Activated CD4-positive, CD25-positive, alpha-beta regulatory T cell treated with anti-CD3 and anti-CD28 coated beads, Interleukin-2, amount 50 U/mL, for 24 hours (primary cell): ENCODE results near the gene ACKR2.

Experiments
- ATAC-seq, 2 donors: fragments of 150-1000 bp; cut with Tn5 transposase; one replicate each; pipeline ENCODE4 v1.10.0; 2021; ENCODE audit warnings: mild to moderate bottlenecking in 1 of 2, moderate library complexity in 1 of 2

Gene ACKR2

GRCh38 chr3:42830437-42831320 lies 21.4 kb downstream of the ACKR2 start:
- ATAC-seq: no peak

- ATAC-seq: peak in 1 of 2 donors; percentile 48
These were observed 22.1 kb downstream of the ACKR2 start for GRCh38 chr3:42831321-42831713.

DNA sequence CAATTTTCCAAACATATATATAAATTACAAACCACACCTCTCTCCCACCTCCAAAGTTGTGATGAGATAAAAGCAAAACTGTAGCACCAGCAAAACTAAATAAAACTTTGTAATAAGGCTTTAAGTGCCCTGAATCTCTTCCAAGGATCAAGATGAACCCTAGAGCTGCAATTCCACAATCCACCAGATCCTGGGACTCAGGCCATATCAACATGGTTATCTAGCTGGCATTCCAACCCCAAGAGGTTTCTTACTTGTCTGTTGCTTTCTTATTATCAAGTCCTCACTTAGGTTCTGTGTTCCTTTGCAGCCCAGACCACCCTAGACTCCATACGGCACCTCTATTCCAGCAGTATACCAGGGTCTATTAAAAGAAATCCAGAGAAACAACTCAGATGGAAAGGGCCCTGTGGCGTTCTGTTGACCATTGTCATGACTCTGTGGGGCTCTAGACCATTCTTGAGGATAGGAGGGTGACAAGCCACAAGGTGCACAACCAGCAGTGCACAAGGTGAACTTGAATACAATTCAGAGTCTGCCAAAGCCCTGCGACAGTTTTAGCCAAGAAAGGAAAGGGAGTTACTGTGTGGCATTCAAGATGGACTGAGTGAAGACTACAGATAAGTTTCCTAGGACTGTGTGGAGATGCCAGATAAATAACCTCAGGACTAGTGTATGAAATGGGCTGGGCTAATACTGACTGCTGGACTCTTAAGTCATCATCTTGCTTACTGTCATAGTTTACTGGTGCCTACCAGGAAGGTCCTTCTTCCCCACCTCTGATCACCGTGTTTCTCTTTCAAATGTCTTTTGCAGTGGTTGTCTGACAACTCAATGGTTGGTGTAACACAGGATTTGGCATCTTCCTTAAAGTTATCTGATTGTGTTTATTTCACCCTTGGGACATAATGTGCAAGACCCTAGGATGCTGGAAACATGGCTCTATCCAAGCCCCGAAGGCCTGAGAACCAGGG lies 27.2 kb downstream of the ACKR2 start:
- no peak for ATAC-seq

DNA sequence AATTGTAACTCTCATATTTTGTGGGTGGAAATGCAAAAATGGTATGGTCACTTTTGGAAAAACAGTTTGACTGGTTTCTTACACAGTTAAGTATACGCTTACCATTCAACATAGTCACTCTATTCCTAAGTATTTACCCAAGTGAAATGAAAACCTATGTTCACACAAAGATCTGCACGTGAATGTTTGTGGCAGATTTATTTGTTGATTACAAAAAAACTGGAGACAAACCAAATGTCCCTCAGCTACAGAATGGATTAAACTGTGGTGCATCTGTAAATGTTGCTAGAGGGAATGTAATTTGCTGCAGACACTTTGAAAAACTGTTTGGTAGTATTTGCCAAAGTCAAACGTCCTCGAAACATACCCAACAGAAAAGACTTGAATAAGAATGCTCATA lies 29.3 kb downstream of the ACKR2 start:
- no peak for ATAC-seq

- peak; percentile 46 to 71 for ATAC-seq
These were observed 30.4 kb downstream of the ACKR2 start for GRCh38 chr3:42839616-42840015.

GRCh38 chr3:42841332-42841731 lies 32.1 kb downstream of the ACKR2 start:
- no peak for ATAC-seq

GRCh38 chr3:42843713-42844411 lies 34.6 kb downstream of the ACKR2 start:
- no peak for ATAC-seq

DNA sequence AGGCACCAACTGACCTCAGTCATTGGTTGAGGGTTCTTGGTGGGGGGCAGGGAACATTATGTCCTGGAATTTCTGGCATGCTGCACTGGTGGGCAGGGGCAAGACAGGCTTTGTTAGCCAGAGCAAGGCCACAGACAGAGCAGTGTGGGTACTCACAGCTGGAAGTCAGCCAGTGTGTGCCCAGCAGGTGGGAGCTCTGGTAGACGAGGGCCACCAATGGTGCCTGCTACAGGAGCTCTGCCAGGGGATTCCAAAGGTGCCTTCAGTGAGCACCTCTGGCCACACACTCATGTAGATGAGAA lies 35.1 kb downstream of the ACKR2 start:
- ATAC-seq: no peak

- no peak for ATAC-seq
These were observed 35.6 kb downstream of the ACKR2 start for GRCh38 chr3:42844815-42845214.

GRCh38 chr3:42846685-42847522 lies 37.7 kb downstream of the ACKR2 start:
- no peak for ATAC-seq

- ATAC-seq: no peak
These were observed 38.5 kb downstream of the ACKR2 start for GRCh38 chr3:42847731-42848130.

DNA sequence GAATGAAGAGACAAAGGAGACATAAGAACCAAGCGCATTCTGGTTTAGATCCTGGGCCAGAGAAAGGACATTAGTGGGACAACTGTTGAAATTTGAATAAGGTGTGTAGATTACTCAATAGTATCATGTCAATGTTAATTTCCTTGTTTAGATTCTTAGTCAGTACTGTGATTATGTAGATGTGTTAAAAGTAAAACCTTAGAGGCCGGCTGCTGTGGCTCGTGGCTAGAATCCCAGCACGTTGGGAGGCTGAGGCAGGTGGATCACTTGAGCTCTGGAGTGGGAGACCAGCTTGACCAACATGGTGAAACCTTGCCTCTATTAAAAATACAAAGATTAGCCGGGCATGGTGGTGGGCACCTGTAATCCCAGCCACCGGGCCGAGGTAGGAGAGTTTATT lies 39.8 kb downstream of the ACKR2 start:
- ATAC-seq: no peak

GRCh38 chr3:42850263-42850662 lies 41.0 kb downstream of the ACKR2 start:
- no peak for ATAC-seq

- ATAC-seq: no peak
These were observed 42.1 kb downstream of the ACKR2 start for GRCh38 chr3:42851228-42851834.

DNA sequence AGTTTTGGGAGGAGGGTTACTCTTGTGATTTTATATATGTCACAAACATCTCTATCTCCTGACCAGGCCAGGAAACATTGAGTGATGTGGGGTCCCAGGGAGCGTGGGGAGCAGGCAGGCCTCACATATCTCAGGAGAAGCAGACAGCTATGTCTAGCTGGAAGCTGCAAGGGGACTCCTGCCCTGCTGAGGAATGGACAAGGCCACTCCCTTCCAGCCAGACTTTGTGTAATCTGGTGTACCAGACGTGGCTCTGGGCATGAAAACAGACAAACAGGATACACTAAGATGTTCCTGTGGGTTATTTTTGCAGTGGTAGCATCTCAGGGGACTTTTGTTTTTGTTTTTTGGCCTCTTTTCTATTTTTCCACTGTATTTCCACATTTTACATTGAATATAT lies 43.2 kb downstream of the ACKR2 start:
- ATAC-seq: no peak

GRCh38 chr3:42853056-42853455 lies 43.8 kb downstream of the ACKR2 start:
- ATAC-seq: no peak

GRCh38 chr3:42853739-42854302 lies 44.6 kb downstream of the ACKR2 start:
- no peak for ATAC-seq

DNA sequence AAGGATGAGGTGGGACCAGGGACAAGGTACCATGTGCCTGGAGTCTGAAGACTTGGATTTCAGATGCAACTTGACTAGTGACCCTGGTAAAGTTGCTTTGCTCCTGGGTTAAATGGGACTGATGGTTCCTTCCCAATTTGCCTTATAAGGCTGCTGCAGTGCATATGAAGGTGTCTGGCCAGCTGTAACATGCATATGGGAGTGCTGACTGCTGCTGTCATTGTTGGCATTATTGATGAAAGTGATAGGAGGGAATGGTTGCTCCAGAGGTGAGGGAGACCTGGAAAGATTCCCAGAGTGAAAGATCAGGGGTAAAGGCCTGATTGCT lies 45.9 kb downstream of the ACKR2 start:
- no peak for ATAC-seq

GRCh38 chr3:42855547-42856380 lies 46.5 kb downstream of the ACKR2 start:
- no peak for ATAC-seq

DNA sequence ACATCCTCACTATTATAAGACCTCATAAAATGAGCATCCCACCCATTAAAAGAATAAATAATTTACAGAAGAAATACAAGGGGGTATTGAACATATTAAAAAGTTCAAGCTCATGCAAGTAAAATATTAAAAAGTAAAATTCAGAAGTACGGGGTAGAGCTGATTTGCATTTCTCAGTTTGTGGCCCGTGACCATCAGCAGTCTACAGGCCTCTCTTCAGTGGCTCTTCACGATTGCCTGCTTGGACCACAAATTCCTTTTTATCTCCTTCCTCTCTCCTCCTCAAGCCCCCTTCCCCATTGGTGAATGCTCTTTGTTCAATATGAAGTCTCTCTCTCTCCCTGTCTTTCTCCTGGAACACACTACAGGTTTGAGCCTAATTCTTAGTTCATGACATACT lies 47.3 kb downstream of the ACKR2 start:
- ATAC-seq: no peak
